Left lung (tissue), 10 donors: ENCODE measurements around the gene GNG2. TPM values are rescaled to one million over a fixed set of nuclear protein-coding genes. Genes with fewer than 3 reads are reported as not detected.

ENCODE experiments used
- ATAC-seq: fragments of 200-7000 bp; cut with Tn5 transposase; one replicate; pipeline ENCODE4 v1.9.1; 2020; ENCODE audit warnings: moderate library complexity
- DNase-seq, 4 donors: peaks; one replicate each; pipeline ENCODE4 v3.0.0-alpha.2; 2013 to 2020
- H3K27ac ChIP-seq, 2 donors: fragments of 200-600 bp; sonication (generic) in 1 of 2; one replicate each; pipeline versions ENCODE4 v1.5.0 to v1.8.0; 2020 to 2021
- H3K27me3 ChIP-seq, 2 donors: fragments of 200-600 bp; sonication (generic) in 1 of 2; one replicate each; pipeline versions ENCODE4 v1.5.0 to v1.8.0; 2020 to 2021
- H3K36me3 ChIP-seq, 2 donors: fragments of 200-600 bp; sonication (generic) in 1 of 2; one replicate each; pipeline versions ENCODE4 v1.5.0 to v1.8.0; 2020 to 2021
- H3K4me1 ChIP-seq, 2 donors: fragments of 200-600 bp; one replicate each; pipeline ENCODE4 v1.8.0; 2021
- H3K4me3 ChIP-seq, 2 donors: fragments of 200-600 bp; sonication (generic) in 1 of 2; one replicate each; pipeline versions ENCODE4 v1.5.0 to v1.8.0; 2020 to 2021; ENCODE audit warnings: mild to moderate bottlenecking in 1 of 2
- H3K9me3 ChIP-seq, 2 donors: fragments of 200-600 bp; sonication (generic) in 1 of 2; one replicate each; pipeline versions ENCODE4 v1.5.0 to v1.8.0; 2020 to 2021
- CTCF ChIP-seq, 2 donors: fragments of 200-600 bp; sonication (generic) in 1 of 2; IDR thresholded peaks; one replicate each; pipeline versions ENCODE4 v1.5.0 to v1.8.0; 2021; ENCODE audit warnings: antibody characterized with exemption in 2 of 2
- intact Hi-C, 2 donors: fragments of 100-400 bp; cut with DNase I; formaldehyde crosslinking; loops; one replicate each; pipeline versions ENCODE4 v1.11.2 to v1.14.2; 2022
- polyA plus RNA-seq, 6 donors: library from polyadenylated mRNA; unstranded; fragments of 120-200 nt; gene quantifications; one replicate each; pipeline ENCODE4 v1.2.1, GENCODE V29; 2013; ENCODE audit not compliant: insufficient read length in 6 of 6
- total RNA-seq, 2 donors: library from RNA; stranded (reverse); fragmentation: NEBNext Ultra II Directional; extraction: Animal tissue kit (Norgen Biotek cat#: 25700); gene quantifications; one replicate each; pipeline ENCODE4 v1.2.1, GENCODE V29; 2021
- donor health status: DM: no; HTN: yes; CAD: no.
- donor health status: DM: no; HTN: no; CAD: no.

The GNG2 gene
- total and polyA plus RNA-seq, 8 donors = 24.3 to 101 (median 84.7) TPM

- ATAC-seq (no peak), DNase-seq (peak in 2 of 4 donors; percentile 49 to 63)
- H3K27me3 ChIP-seq = no peaks in the 10 kb centered on the region
- no peak for TF ChIP-seq CTCF (IDR thresholded peaks at IDR 0.05)
- no peak overlapping the region for H3K27ac ChIP-seq
- H3K4me3 ChIP-seq = no peak overlapping the region
- intact Hi-C loops = no loop called here
- no peaks in the 10 kb centered on the region for H3K4me1 ChIP-seq
- H3K9me3 ChIP-seq = no peaks in the 10 kb centered on the region
- H3K36me3 ChIP-seq = no peaks in the 10 kb centered on the region
These were observed 79.4 kb downstream of the GNG2 start for GRCh38 chr14:51939755-51940301.

GRCh38 chr14:51942971-51943370, 82.6 kb downstream of the GNG2 start:
- Histone ChIP-seq H3K27me3 (no peaks in the 10 kb centered on the region), H3K27ac (no peak overlapping the region), H3K9me3 (no peaks in the 10 kb centered on the region), H3K36me3 (no peaks in the 10 kb centered on the region), H3K4me1 (no peaks in the 10 kb centered on the region), H3K4me3 (no peak overlapping the region)
- ATAC-seq = no peak
- intact Hi-C loops = no loop called here
- TF ChIP-seq CTCF (IDR thresholded peaks at IDR 0.05) = no peak
- DNase-seq = no peak

- intact Hi-C loops = no loop called here
- Histone ChIP-seq H3K36me3 (peaks cover 0 to 9% of the 10 kb centered on the region in 2 donors), H3K27me3 (no peaks in the 10 kb centered on the region), H3K27ac (no peak overlapping the region), H3K4me3 (no peak overlapping the region), H3K9me3 (no peaks in the 10 kb centered on the region), H3K4me1 (no peaks in the 10 kb centered on the region)
- no peak for TF ChIP-seq CTCF (IDR thresholded peaks at IDR 0.05)
- DNase-seq = no peak
- no peak for ATAC-seq
These were observed 89.6 kb downstream of the GNG2 start for GRCh38 chr14:51950007-51950406.

- no peak for ATAC-seq
- H3K27ac ChIP-seq = no peak overlapping the region
- no peaks in the 10 kb centered on the region for H3K4me1 ChIP-seq
- peaks cover 0 to 9% of the 10 kb centered on the region in 2 donors for H3K36me3 ChIP-seq
- H3K4me3 ChIP-seq = no peak overlapping the region
- no peaks in the 10 kb centered on the region for H3K9me3 ChIP-seq
- H3K27me3 ChIP-seq = no peaks in the 10 kb centered on the region
- DNase-seq = no peak
- TF ChIP-seq CTCF (IDR thresholded peaks at IDR 0.05) = no peak
- intact Hi-C loops = no loop called here
These were observed 91.2 kb downstream of the GNG2 start for GRCh38 chr14:51951656-51952055.

- H3K4me3 ChIP-seq = no peak overlapping the region
- H3K4me1 ChIP-seq = no peaks in the 10 kb centered on the region
- DNase-seq = no peak
- no peaks in the 10 kb centered on the region for H3K9me3 ChIP-seq
- no peak for ATAC-seq
- H3K27me3 ChIP-seq = no peaks in the 10 kb centered on the region
- H3K27ac ChIP-seq = no peak overlapping the region
- no peak for TF ChIP-seq CTCF (IDR thresholded peaks at IDR 0.05)
- H3K36me3 ChIP-seq = peaks cover 0 to 9% of the 10 kb centered on the region in 2 donors
- intact Hi-C loops = no loop called here
These were observed 93.6 kb downstream of the GNG2 start for GRCh38 chr14:51954031-51954430.
